Astrocyte (in vitro differentiated cells and primary cell): ENCODE data around the gene DRGX. TPM values are rescaled to one million over a fixed set of nuclear protein-coding genes. Genes with fewer than 3 reads are reported as not detected.

Source experiments
- DNase-seq: peaks from one replicate; pipeline ENCODE4 v3.0.0-alpha.2; 2010; ENCODE audit warnings: low read depth
- FAIRE-seq: peaks from 2 replicates; lab custom pipeline; 2011; peaks lifted over from hg19 to GRCh38; lab: Jason Lieb, UNC
- H2AFZ ChIP-seq: 2 replicates; pipeline ENCODE4 v1.6.0; 2012; ENCODE audit warnings: low read depth, low read length, inconsistent platforms
- H3K27ac ChIP-seq: 2 replicates; pipeline ENCODE4 v1.5.1; 2011; ENCODE audit warnings: low read depth, low read length, inconsistent platforms
- H3K27me3 ChIP-seq: 2 replicates; pipeline ENCODE4 v1.6.0; 2011; ENCODE audit warnings: low read length, inconsistent platforms; ENCODE audit not compliant: insufficient read depth
- H3K36me3 ChIP-seq: 2 replicates; pipeline ENCODE4 v1.5.1; 2011; ENCODE audit warnings: low read length, inconsistent platforms; ENCODE audit not compliant: insufficient read depth
- H3K4me1 ChIP-seq: 2 replicates; pipeline ENCODE4 v1.5.1; 2011; ENCODE audit warnings: low read length, inconsistent platforms; ENCODE audit not compliant: insufficient read depth
- H3K4me2 ChIP-seq: 2 replicates; pipeline ENCODE4 v1.6.0; 2012; ENCODE audit warnings: low read length, inconsistent platforms
- H3K4me3 ChIP-seq: 2 replicates; pipeline ENCODE4 v1.5.1; 2011; ENCODE audit warnings: low read depth, mild to moderate bottlenecking, low read length, inconsistent platforms; ENCODE audit not compliant: insufficient read depth
- H3K79me2 ChIP-seq: 2 replicates; pipeline ENCODE4 v1.6.0; 2012; ENCODE audit warnings: mild to moderate bottlenecking, low read length, inconsistent platforms; ENCODE audit not compliant: insufficient read depth
- H3K9ac ChIP-seq: 2 replicates; pipeline ENCODE4 v1.6.0; 2012; ENCODE audit warnings: mild to moderate bottlenecking, low read length, inconsistent platforms
- H3K9me3 ChIP-seq: 2 replicates; pipeline ENCODE4 v1.5.1; 2012; ENCODE audit warnings: low read depth, mild to moderate bottlenecking, low read length, inconsistent platforms; ENCODE audit not compliant: insufficient read depth
- H4K20me1 ChIP-seq: 2 replicates; pipeline ENCODE4 v1.6.0; 2012; ENCODE audit warnings: low read length, inconsistent platforms; ENCODE audit not compliant: insufficient read depth
- H3K27ac Mint-ChIP-seq: one replicate; pipeline ENCODE4 v1.8.0; 2021; ENCODE audit warnings: mild to moderate bottlenecking, mixed read lengths; ENCODE audit not compliant: unreplicated experiment
- H3K27me3 Mint-ChIP-seq: one replicate; pipeline ENCODE4 v1.8.0; 2021; ENCODE audit warnings: low read depth, mixed read lengths; ENCODE audit not compliant: unreplicated experiment
- H3K36me3 Mint-ChIP-seq: one replicate; pipeline ENCODE4 v1.8.0; 2021; ENCODE audit warnings: low read depth, mixed read lengths; ENCODE audit not compliant: unreplicated experiment
- H3K4me1 Mint-ChIP-seq: one replicate; pipeline ENCODE4 v1.8.0; 2021; ENCODE audit warnings: low read depth, mixed read lengths; ENCODE audit not compliant: unreplicated experiment
- H3K4me3 Mint-ChIP-seq: one replicate; pipeline ENCODE4 v1.8.0; 2021; ENCODE audit warnings: mild to moderate bottlenecking, moderate library complexity, mixed read lengths; ENCODE audit not compliant: unreplicated experiment
- H3K9me3 Mint-ChIP-seq: one replicate; pipeline ENCODE4 v1.8.0; 2021; ENCODE audit warnings: mild to moderate bottlenecking, mixed read lengths; ENCODE audit not compliant: unreplicated experiment
- EZH2 ChIP-seq: IDR thresholded peaks from 2 replicates; pipeline ENCODE4 v1.6.1; 2012; ENCODE audit warnings: mild to moderate bottlenecking, low read length, inconsistent platforms; ENCODE audit not compliant: insufficient read depth
- total RNA-seq: library from RNA; stranded (reverse); gene quantifications from 2 replicates; pipeline ENCODE4 v1.2.1, GENCODE V29; 2021
- TF ChIP-seq, protein P1 (sequence below): IDR thresholded peaks from 2 replicates; pipeline ENCODE4 v1.5.1; 2011; ENCODE audit warnings: low read depth, mild to moderate bottlenecking, inconsistent platforms, low read length, moderate library complexity; ENCODE audit not compliant: insufficient read depth

The DRGX gene
- total RNA-seq, 1 donor from 2014 or later = not detected

DNA sequence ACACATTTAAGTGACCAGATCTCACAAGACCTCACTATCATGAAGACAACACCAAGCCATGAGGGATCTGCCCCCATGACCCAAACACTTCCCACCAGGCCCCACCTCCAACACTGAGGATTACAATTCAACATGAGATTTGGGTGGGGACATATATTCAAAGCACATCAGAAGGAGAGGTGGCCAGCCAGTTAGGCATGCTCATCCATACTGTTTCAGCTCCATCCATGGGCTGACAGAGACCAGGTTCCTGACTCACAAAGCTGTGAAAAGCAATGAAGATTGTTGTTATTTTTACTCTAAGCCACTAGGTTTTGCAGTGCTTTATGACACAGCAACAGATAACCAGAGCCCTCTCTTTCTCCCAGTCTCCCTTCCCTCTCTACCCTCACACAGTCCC is 60.9 kb downstream of the DRGX start:
- Mint-ChIP-seq H3K9me3 (peaks cover 11% of the 10 kb centered on the region), H3K36me3 (peaks cover 2% of the 10 kb centered on the region), H3K27ac (no peak overlapping the region), H3K4me3 (no peak overlapping the region), H3K27me3 (peaks cover 34% of the 10 kb centered on the region), H3K4me1 (no peaks in the 10 kb centered on the region)
- Histone ChIP-seq H2AFZ (no peak overlapping the region), H3K9ac (no peak overlapping the region), H3K79me2 (no peaks in the 10 kb centered on the region), H4K20me1 (no peaks in the 10 kb centered on the region), H3K9me3 (no peaks in the 10 kb centered on the region), H3K27ac (no peak overlapping the region), H3K4me3 (no peak overlapping the region), H3K36me3 (no peaks in the 10 kb centered on the region), H3K4me2 (no peak overlapping the region), H3K4me1 (no peaks in the 10 kb centered on the region), H3K27me3 (no peaks in the 10 kb centered on the region)
- DNase-seq (no peak), FAIRE-seq (no peak)
- TF ChIP-seq, protein P1, sequence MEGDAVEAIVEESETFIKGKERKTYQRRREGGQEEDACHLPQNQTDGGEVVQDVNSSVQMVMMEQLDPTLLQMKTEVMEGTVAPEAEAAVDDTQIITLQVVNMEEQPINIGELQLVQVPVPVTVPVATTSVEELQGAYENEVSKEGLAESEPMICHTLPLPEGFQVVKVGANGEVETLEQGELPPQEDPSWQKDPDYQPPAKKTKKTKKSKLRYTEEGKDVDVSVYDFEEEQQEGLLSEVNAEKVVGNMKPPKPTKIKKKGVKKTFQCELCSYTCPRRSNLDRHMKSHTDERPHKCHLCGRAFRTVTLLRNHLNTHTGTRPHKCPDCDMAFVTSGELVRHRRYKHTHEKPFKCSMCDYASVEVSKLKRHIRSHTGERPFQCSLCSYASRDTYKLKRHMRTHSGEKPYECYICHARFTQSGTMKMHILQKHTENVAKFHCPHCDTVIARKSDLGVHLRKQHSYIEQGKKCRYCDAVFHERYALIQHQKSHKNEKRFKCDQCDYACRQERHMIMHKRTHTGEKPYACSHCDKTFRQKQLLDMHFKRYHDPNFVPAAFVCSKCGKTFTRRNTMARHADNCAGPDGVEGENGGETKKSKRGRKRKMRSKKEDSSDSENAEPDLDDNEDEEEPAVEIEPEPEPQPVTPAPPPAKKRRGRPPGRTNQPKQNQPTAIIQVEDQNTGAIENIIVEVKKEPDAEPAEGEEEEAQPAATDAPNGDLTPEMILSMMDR = no peak
- no peak for TF ChIP-seq EZH2

DNA sequence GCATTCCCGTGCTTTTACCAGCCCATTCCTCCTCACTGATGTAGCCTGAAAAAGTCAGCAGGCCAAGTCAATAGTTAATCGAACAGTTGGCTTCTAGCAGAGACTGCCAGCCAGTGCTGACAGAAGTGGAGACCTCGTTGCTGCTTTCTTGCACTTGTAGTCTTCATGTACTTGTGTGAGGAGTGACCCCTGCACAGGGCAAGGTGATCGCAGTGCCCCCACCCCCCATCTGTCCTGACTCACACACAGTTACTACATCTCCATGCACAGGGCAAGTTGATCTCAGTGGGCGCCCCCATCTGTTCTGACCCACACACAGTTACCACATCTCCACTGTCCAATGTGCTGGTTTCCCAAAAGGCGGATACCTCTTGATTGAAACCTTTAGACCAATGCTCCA is 62.7 kb downstream of the DRGX start:
- TF ChIP-seq EZH2 = no peak
- TF ChIP-seq, protein P1 = no peak
- no peak overlapping the region for H3K9ac ChIP-seq
- no peaks in the 10 kb centered on the region for H3K27me3 ChIP-seq
- Mint-ChIP-seq H3K27ac (no peak overlapping the region), H3K27me3 (peaks cover 43% of the 10 kb centered on the region), H3K36me3 (peaks cover 2% of the 10 kb centered on the region), H3K4me3 (no peak overlapping the region), H3K4me1 (no peaks in the 10 kb centered on the region), H3K9me3 (peaks cover 13% of the 10 kb centered on the region)
- H3K4me3 ChIP-seq = no peak overlapping the region
- no peak overlapping the region for H2AFZ ChIP-seq
- H4K20me1 ChIP-seq = no peaks in the 10 kb centered on the region
- no peaks in the 10 kb centered on the region for H3K9me3 ChIP-seq
- FAIRE-seq (no peak), DNase-seq (no peak)
- H3K4me2 ChIP-seq = no peak overlapping the region
- H3K27ac ChIP-seq = no peak overlapping the region
- no peaks in the 10 kb centered on the region for H3K79me2 ChIP-seq
- no peaks in the 10 kb centered on the region for H3K4me1 ChIP-seq
- no peaks in the 10 kb centered on the region for H3K36me3 ChIP-seq

DNA sequence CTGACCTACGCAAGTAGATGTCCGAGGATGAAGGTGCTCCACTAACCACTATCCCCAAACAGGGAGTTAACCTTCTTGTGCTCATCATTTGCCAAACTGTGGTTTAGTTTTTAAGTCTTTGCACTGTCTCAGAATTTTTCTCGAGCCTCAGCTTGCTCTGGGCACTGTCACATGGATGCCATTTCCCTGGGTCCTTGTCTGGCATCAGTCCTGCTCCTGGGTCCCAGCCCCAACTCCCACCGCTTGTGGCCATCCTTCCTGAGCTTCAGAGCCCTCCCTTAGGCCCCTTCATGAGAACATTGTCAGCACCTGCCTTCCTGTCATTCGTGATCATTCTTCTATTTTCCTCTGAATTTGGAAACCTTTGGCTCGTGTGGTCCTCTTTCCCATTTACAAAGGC is 63.1 kb downstream of the DRGX start:
- DNase-seq (no peak), FAIRE-seq (no peak)
- Mint-ChIP-seq H3K27me3 (peaks cover 44% of the 10 kb centered on the region), H3K36me3 (peaks cover 2% of the 10 kb centered on the region), H3K4me1 (no peaks in the 10 kb centered on the region), H3K9me3 (peaks cover 13% of the 10 kb centered on the region), H3K4me3 (no peak overlapping the region), H3K27ac (no peak overlapping the region)
- Histone ChIP-seq H3K79me2 (no peaks in the 10 kb centered on the region), H3K4me2 (no peak overlapping the region), H3K27me3 (no peaks in the 10 kb centered on the region), H2AFZ (no peak overlapping the region), H4K20me1 (no peaks in the 10 kb centered on the region), H3K4me1 (no peaks in the 10 kb centered on the region), H3K27ac (no peak overlapping the region), H3K4me3 (no peak overlapping the region), H3K36me3 (no peaks in the 10 kb centered on the region), H3K9ac (no peak overlapping the region), H3K9me3 (no peaks in the 10 kb centered on the region)
- no peak for TF ChIP-seq EZH2
- TF ChIP-seq, protein P1 = no peak
